NCI-H226 (cell line): Measurements from ENCODE around the gene PDILT.

Experiments used
- DNase-seq: peaks from one replicate; pipeline ENCODE4 v3.0.0-alpha.2; 2015

PDILT gene

GRCh38 chr16:20401475-20402016 lies 3.0 kb downstream of the PDILT start:
- no peak for DNase-seq

DNA sequence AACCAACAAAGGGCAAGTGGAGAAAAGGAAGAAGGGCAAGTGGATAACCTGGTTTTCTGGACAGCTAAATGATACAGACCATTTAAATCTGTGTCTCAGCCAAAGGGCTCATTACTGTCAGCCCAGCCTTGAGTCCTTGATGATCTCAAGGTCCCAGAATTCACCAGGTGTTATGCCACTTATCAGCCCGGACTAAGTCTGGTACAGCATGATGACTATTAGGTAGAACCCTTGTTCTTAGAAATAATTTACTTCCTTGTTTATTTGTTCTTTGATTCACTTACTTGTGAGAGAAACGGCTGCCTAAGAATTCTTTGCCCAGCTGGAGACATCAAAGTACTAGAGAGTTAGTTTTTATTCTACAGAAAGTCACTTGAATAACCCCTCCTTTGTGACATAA lies 3.5 kb downstream of the PDILT start:
- DNase-seq, result no peak

DNA sequence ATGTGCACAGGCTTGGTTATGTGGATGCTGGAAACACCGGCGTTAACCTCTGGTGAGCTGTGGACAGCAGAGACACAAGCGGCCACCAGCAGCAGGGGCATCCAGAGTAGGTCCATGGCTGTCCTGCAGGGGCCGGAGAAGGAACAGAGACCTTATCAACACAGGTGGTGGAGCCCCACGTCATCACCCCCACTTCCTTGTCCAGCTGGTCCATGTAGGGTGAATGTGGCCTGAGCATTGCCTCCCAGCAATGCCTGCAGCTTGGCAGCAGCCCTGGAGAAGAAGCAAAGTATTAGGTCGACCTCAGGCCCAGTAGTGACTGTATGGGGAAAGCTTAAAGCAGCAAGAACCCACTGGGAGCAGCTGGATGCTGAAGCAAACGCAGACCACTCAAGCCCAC lies 5.4 kb downstream of the PDILT start:
- no peak for DNase-seq

GRCh38 chr16:20398603-20399002 lies 5.9 kb downstream of the PDILT start:
- no peak for DNase-seq

DNA sequence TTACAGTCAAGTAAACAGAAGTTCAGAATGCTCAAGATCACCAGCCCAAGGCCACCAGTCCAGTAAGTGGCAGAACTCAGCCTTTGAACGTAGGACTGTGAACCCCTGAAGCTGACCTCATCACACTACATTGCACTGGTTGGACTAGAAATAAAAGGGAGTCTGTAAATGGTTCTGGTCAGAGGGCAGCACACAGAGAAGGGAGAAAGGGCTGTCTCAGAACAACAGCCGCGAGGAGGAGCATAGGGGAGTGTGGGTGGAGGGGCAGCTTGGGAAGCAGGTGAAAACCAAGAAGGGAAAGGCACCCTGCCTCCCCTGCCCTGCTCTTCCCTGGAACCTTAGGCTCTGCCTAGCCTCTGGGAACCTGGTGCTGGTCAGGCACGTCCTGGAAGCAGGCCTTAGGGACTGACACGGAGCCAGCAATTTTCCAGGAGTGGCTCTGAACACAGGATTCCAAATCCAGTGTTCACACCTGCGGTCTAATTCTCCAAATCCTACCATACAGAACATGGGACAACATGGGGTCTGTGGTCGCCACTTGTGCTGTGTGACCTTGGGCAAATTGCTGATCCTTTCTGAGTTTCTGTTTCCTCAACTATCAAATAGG lies 7.0 kb downstream of the PDILT start:
- DNase-seq, result no peak

DNA sequence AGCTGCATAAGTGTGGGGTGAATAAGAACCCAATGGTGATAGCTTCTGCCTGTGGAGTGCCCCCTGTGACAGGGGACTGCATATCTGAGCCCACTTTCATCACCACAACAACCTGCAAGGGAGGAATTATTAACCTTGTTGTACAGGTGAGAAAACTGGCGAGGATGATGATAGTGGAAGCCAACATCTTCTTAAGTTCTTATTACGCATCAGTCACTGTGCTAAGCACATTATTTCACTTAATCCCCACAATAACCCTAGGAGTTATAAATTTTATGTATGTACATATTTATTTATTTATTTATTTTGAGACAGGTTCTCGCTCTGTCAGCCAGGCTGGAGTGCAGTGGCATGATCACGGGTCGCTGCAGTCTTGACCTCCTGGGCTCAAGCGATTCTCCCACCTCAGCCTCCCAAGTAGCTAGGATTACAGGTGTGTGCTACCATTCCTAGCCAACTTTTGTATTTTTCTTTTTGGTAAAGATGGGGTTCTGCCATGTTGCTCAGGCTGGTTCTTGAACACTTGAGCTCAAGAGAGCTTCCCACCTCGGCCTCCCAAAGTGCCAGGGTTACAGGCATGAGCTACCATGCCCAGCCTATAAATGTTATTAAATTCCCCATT lies 7.6 kb downstream of the PDILT start:
- DNase-seq, result no peak

DNA sequence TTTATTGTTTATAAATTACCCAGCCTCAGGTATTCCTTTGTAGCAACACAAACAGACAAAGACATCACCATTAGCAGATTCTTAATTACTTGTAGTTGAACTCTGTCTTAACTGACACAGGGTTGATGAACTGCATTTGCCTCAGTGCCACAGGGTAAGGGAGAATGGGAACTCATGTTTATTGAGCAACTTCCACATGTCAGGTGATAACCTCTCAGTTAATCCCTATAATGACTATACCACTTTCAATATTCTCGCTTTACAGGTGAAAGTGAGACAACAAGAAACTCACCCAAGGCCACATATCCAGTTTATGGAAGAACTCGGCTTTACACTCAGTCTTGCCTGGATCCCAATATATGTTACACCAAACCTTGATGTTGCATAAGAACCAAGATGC lies 8.6 kb downstream of the PDILT start:
- DNase-seq, result no peak

DNA sequence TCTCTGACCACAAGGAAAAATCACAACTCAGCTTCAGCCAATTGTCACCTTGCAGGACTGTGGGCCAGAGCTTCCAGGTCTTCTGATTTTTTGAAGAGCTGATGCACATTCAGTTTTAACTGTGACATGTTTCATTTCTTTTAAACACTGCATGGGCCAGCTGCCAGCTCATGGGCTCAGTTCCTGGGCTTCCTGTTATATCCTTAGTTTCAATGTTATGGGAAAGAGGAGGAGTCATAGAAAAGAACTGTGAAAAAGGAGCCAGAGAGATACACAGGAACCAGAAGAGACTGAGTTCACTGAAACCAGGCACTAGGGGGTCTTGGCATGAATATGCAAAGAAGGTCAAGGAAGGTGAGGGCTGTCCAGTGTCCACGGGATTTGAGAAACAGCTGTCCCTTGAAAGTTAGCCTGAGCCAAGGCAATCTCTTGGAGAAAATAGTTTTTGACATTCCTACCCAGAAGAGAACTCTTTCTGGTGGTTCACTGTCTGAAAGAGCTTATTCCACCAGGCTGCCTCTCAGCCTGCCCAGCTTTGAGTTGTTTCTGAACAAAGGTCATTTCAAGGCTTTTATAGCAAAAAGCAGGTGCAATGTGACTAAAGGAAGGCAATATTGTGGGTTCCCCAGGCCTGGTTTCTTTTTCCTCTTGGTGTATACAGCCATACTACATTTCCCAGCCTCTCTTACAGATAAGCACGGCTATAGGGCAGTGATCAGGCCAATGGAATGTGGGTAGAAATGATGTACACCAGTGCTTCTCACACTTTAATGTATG lies 10.5 kb downstream of the PDILT start:
- DNase-seq, result no peak

GRCh38 chr16:20391045-20391444 lies 13.5 kb downstream of the PDILT start:
- no peak for DNase-seq

GRCh38 chr16:20388854-20389253 lies 15.7 kb downstream of the PDILT start:
- DNase-seq, result no peak

DNA sequence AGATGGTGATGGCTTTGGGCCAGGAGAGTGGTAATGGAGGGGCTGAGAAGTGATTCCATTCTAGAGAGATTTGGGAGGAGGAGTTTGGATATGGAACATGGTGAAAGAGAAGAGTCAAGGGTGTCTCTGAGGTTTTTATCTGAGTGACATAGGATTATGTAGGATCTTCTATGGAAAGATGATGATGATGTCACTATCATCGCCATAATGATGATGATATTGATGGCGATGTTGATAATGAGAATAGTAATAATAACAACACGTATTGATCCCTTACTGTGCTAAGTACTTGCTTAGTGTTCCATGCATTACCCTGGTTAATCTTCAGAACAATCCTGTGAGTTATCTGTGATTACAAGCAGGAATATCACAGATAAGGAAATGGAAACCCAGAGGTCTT lies 16.6 kb downstream of the PDILT start:
- no peak for DNase-seq

DNA sequence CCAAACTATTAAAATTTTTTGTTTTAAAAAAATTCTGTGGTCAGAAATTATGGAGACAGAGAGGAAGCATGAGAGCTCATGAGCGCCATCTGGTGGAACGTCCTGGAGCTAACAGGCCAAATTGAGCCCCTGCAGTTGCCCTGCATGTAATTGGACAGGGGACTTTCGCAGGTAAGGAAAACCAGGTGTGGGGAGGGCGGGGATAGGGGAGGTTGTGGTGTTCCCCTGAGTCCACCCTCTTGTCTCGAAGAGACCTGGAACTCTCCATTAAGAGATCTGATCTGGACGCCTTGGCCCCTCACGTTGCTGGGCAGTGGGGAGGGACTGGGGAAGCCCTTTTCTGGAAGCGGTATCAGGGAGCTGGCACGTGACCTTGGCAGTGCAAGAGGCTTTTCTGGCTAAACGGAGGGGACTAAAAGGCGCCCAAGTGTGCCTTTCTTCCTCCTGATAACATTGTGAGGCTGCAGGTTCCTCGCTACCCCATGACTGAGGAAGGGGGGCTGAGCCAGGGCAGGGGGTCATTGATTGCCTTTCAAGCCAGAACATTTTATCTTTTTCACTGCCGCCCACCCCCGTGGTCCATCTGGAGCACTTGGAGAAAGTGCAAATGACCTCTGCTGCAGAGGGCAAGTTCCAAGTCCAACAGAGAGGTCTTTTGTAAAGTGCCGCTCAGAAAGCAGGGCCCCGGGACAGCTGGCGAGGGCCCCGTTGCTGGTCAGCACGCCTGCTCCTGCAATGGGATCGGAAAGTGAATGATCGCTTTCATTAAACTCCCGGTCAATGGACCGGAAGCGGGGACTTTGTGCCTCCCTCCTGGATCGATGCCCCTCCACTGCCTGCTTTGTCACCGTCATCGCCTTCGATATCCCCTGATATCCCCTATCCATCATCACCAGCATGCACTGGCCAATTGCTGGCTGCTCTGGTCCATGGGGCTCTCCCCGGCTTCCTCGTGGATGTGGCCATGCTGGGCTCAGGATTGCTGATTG lies 18.4 kb downstream of the PDILT start:
- peak; percentile 5 for DNase-seq

DNA sequence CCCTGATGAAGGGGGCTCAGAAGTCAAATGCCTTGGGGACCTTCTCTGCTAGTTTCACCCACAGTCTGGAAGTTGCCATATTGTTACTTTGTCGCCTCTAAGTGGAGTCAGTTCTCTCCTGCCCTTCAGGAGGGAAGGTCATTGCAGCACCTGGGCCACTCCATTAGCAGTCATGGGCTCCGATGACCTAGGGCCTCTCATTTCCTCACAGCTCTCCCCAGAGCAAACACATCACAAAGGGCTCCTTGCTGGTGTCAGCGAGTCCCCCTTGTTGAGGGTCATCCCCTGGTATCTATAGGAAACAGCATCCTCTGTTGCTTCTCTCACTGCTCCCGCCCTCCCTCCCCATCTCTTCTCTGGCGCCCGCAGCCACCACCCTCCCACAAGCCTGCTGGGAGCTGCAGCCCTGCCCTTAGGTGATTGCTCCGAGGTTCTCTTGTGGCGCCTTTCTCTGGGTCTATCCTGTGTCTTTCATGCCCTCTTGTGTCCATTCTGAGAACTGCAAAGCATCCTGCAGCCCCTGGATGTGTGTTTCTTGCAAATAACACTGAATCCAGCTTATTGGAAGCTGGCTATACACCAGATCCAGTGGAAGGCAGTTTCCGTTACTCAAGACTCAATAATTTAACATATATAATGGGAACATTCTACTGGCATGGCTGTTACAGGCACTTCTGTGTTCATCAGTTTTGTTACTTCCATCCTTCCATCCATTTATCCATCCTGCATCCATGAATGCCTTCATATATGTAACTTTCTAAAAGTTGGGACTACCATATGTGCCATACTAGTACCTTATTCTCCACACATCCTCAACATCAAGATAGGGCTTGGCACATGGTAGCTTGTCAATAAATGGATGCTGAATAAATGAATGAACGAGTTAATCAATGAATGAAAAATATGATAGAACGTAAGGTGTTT lies 21.2 kb downstream of the PDILT start:
- DNase-seq, result peak; percentile 53

GRCh38 chr16:20382202-20382948 lies 22.2 kb downstream of the PDILT start:
- DNase-seq, result no peak

- no peak for DNase-seq
These were observed 23.8 kb downstream of the PDILT start for GRCh38 chr16:20380782-20381181.

DNA sequence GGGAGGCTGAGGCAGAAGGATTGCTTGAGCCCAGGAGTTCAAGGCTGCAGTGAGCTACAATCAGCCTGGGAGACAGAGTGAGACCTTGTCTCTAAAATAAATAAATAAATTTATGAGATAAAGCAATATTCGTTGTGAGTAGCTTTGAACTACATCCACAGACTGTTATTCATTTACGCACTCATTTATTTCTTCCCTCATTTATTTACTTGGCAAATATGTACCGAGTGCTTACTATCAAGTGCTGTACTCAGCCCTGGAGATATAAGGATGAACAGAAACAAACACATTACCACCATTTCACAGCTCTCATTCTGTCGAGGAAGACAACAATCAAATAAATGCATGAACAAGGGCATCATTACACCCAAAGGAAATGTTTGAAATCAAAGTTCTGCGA lies 27.4 kb downstream of the PDILT start:
- no peak for DNase-seq

DNA sequence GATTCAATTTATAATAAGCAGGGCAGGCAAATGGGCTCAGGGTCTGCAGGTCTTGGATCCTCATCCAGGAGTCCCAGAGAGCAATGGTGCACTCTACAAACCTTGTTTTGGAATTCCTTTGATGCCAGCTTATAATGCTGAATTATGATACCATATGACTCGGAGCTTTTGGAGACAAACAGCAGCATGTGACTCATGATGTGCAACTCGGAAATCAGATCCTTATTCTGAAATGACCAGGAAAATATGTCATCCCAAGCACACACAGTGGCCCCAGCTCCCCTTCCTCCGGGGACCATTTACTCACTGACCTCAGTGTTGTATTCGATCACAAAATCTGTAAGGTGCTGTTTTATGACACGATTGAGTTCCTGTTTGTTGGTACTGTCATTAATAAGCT lies 31.8 kb downstream of the PDILT start:
- no peak for DNase-seq

DNA sequence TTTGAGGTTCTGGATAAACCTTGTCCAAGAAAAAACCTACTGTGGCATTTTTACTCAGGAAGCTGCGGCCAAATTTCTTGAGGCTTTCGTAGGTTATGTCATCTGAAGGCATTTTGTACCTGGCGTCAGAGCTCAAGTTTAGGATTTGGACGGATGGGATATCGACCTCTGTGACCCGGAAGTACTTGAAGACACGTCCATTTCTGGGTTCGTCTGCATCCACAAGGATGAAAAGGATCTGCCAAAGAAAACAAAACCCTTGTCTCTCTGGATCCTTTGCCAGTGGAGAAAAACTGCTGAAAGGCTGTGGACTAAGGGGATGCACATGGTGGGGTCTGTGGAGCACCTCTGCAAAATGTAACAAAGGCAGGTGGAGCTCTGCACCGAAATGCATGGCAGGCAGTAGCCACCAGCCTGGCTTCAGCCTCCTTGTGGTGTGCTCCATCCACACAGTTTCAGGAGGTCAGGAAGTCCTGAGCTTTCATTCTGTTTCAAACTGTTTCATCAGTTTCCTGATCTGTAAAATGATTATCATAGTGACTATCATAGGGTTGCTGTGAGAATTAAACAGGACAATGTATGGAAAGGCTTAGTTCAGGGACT lies 35.0 kb downstream of the PDILT start:
- DNase-seq, result no peak

DNA sequence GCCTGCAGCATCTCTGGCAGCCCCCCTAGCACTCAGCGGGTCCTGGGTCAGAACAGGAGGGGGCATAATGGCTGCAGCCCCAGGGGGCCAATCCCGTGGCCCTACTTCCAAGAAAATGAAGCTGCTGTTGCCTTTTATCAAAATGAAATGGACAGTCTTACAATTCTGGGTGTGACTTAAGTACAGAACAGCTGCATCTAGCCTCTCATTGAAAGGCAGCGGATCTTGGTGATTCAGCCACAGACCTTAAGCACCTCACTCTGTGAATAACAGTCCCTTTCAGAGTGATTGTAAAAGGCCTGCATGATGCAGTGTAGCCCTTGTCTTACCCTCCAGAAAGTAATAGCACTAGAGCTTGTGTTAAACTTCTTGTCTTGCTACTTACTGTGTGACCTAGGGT lies 40.5 kb downstream of the PDILT start:
- no peak for DNase-seq

DNA sequence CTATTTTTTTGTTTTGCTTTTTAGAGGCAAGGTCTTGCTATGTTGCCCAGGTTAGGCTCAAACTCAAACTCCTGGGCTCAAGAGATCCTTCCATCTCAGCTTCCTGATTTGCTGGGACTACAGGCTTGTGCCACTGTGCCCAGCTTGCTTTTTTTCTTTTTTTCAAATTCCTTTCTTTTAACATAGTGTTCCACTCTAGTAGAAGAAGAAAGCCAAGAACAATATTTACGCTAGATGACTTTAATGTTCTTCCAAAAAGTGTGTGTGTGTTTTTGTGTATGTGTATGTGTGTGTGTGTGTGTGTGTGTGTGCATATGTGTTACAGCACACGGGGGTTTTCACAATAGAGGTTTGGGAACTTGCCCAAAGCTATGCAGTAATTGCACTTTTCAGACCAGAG lies 41.3 kb downstream of the PDILT start:
- DNase-seq, result no peak

- no peak for DNase-seq
These were observed 44.5 kb downstream of the PDILT start for GRCh38 chr16:20359997-20360396.
